K562 (cell line): Measurements from ENCODE around the gene COG2. TPM values are rescaled to one million over a fixed set of nuclear protein-coding genes. Genes with fewer than 3 reads are reported as not detected.

Experiments
- ATAC-seq: fragments of 200-7000 bp; cut with Tn5 transposase; 3 replicates; pipeline ENCODE4 v1.9.1; 2020; ENCODE audit warnings: moderate library complexity
- BruUV-seq: library from RNA; stranded (reverse); fragments of 400-500 nt; replicated peaks from 2 replicates; lab custom pipeline; 2021; lab: Mats Ljungman, UMichigan
- CTCF ChIA-PET: fragments of 300-600 bp; formaldehyde crosslinking; extraction: SDS; loops from one replicate; lab custom pipeline; 2021; ENCODE audit warnings: low intra/inter-chr PET ratio; lab: Yijun Ruan, JAX
- POLR2A ChIA-PET: fragments of 300-600, 350-650 bp; sonication (Branson Sonifier 250); formaldehyde crosslinking; extraction: SDS; loops from one replicate; lab custom pipeline; 2021; ENCODE audit warnings: antibody characterized with exemption, inconsistent platforms; lab: Yijun Ruan, JAX
- DNase-seq, 4 experiments: peaks; one replicate each; pipeline versions ENCODE4 v3.0.0 to v3.0.0-alpha.2; 2011 to 2018; ENCODE audit warnings: low spot score in 3 of 4, mixed read lengths in 3 of 4; ENCODE audit errors: extremely low read depth in 1 of 4
- FAIRE-seq: peaks from 2 replicates; lab custom pipeline; 2011; peaks lifted over from hg19 to GRCh38; lab: Jason Lieb, UNC
- H2AFZ ChIP-seq: 2 replicates; pipeline ENCODE4 v1.6.0; 2011; ENCODE audit warnings: low read depth, low read length, control low read depth, inconsistent platforms
- H3K27ac ChIP-seq: fragments of 200-600 bp; 3 replicates; pipeline ENCODE4 v1.8.0; 2011; ENCODE audit warnings: low read depth, mild to moderate bottlenecking, control low read depth, inconsistent platforms, low read length, moderate library complexity, mixed read lengths; ENCODE audit errors: extremely low read depth
- H3K27me3 ChIP-seq, 2 experiments: fragments of 300-600 bp in 1 of 2; 2 replicates in 1 of 2; 3 replicates in 1 of 2; pipeline versions ENCODE4 v1.6.0 to v1.8.0; 2011; ENCODE audit warnings: inconsistent platforms in 2 of 2, low read length in 2 of 2, mild to moderate bottlenecking in 1 of 2, mixed read lengths in 1 of 2, moderate library complexity in 1 of 2; ENCODE audit not compliant: control insufficient read depth in 2 of 2, insufficient read depth in 2 of 2
- H3K36me3 ChIP-seq: fragments of 300-600 bp; 3 replicates; pipeline ENCODE4 v1.8.0; 2011; ENCODE audit warnings: mild to moderate bottlenecking, low read length, inconsistent platforms; ENCODE audit not compliant: control insufficient read depth, insufficient read depth
- H3K4me1 ChIP-seq, 2 experiments: fragments of 200-600 bp in 1 of 2; replicated peaks in 1 of 2; 2 replicates in 1 of 2; 3 replicates in 1 of 2; pipeline versions ENCODE4 v1.5.1 to v1.8.0; 2011; ENCODE audit warnings: inconsistent platforms in 2 of 2, low read length in 2 of 2, mild to moderate bottlenecking in 1 of 2, mixed read lengths in 1 of 2, moderate library complexity in 1 of 2; ENCODE audit not compliant: control insufficient read depth in 2 of 2, insufficient read depth in 2 of 2
- H3K4me2 ChIP-seq: 2 replicates; pipeline ENCODE4 v1.6.1; 2011; ENCODE audit warnings: low read length, control low read depth, inconsistent platforms, mixed read lengths; ENCODE audit not compliant: insufficient read depth
- H3K4me3 ChIP-seq: fragments of 200-600 bp; sonication (generic), shearing (Covaris generic); 2 replicates; pipeline ENCODE4 v1.5.1; 2016; ENCODE audit warnings: control low read depth, inconsistent platforms
- H3K79me2 ChIP-seq: fragments of 200-600 bp; 3 replicates; pipeline ENCODE4 v1.8.0; 2011; ENCODE audit warnings: low read length, inconsistent platforms; ENCODE audit not compliant: control insufficient read depth, insufficient read depth
- H3K9ac ChIP-seq, 2 experiments: 2 replicates each; pipeline versions ENCODE4 v1.6.0 to v1.6.1; 2011; ENCODE audit warnings: low read depth in 2 of 2, low read length in 2 of 2, control low read depth in 1 of 2, inconsistent platforms in 1 of 2, mild to moderate bottlenecking in 1 of 2, mixed read lengths in 1 of 2; ENCODE audit not compliant: insufficient read depth in 1 of 2
- H3K9me1 ChIP-seq: one replicate; pipeline ENCODE4 v1.6.0; 2011; ENCODE audit warnings: inconsistent platforms, mild to moderate bottlenecking, low read length, moderate library complexity; ENCODE audit not compliant: control insufficient read depth, insufficient read depth
- H3K9me3 ChIP-seq: replicated peaks from 2 replicates; pipeline ENCODE4 v1.5.1; 2011; ENCODE audit warnings: low read depth, low read length, inconsistent platforms; ENCODE audit not compliant: control insufficient read depth, insufficient read depth
- H4K20me1 ChIP-seq: replicated peaks from 2 replicates; pipeline ENCODE4 v1.6.1; 2011; ENCODE audit warnings: low read length, inconsistent platforms, mixed read lengths; ENCODE audit not compliant: control insufficient read depth, insufficient read depth
- BCL6 ChIP-seq: fragments of 250-450 bp; sonication (Bioruptor Pico); IDR thresholded peaks from 2 replicates; pipeline ENCODE4 v1.4.0; 2020
- ELF2 ChIP-seq: fragments of 250-450 bp; sonication (Bioruptor Pico); IDR thresholded peaks from 2 replicates; pipeline ENCODE4 v1.5.0; 2021; ENCODE audit warnings: mild to moderate bottlenecking
- MAZ ChIP-seq, 2 experiments: fragments of 450-650 bp in 1 of 2; sonication (generic) in 1 of 2; formaldehyde crosslinking; IDR thresholded peaks in 1 of 2; conservative IDR thresholded peaks in 1 of 2; 2 replicates each; pipeline versions ENCODE4 v1.4.0 to v1.5.0; 2020; ENCODE audit warnings: mild to moderate bottlenecking in 1 of 2, missing genetic modification reagents in 1 of 2
- MBD1 ChIP-seq: fragments of 250-450 bp; sonication (Bioruptor Pico); IDR thresholded peaks from 2 replicates; pipeline ENCODE4 v1.8.0; 2022; ENCODE audit warnings: inconsistent platforms
- SIN3B ChIP-seq: fragments of 450-650 bp; IDR thresholded peaks from 2 replicates; pipeline ENCODE4 v1.6.1; 2017; ENCODE audit warnings: low read depth, mild to moderate bottlenecking, moderate library complexity
- SMAD4 ChIP-seq: fragments of 250-450 bp; sonication (Bioruptor Pico); conservative IDR thresholded peaks from 2 replicates; pipeline ENCODE4 v1.8.0; 2021; ENCODE audit warnings: inconsistent platforms, mild to moderate bottlenecking, moderate library complexity
- WGBS: fragments of 100-300 bp; shearing (Covaris generic); methylation state at CpG from one replicate; pipeline ENCODE4 v1.1.6; 2016; ENCODE audit warnings: low coverage, mixed read lengths; ENCODE audit not compliant: insufficient coverage; ENCODE audit errors: missing lambda C conversion rate; 5-methylcytosine and 5-hydroxymethylcytosine counted together
- in situ Hi-C: fragments of 300-500 bp; cut with MboI; formaldehyde crosslinking; loops from 4 replicates; pipeline ENCODE4 v1.15.0; 2018; ENCODE audit warnings: inconsistent platforms, mixed read lengths
- intact Hi-C: fragments of 100-400 bp; cut with micrococcal nuclease; formaldehyde crosslinking; loops from 2 replicates; pipeline ENCODE4 v1.14.2; 2022
- polyA plus RNA-seq, 8 experiments: library from polyadenylated mRNA; depleted of rRNA in 4 of 8; stranded (reverse) in 5 of 8; unstranded in 3 of 8; fragments of >200 nt; fragmentation: Nextera tagmentation in 2 of 8; fragmentation: Illumina TruSeq in 1 of 8; extraction: Ambion mirVana in 2 of 8; extraction: Trizol in 1 of 8; gene quantifications; 2 replicates each; pipeline versions ENCODE4 v1.2.1 to v1.2.3, GENCODE V29; 2011 to 2014; ENCODE audit warnings: inconsistent platforms in 1 of 8, missing spikeins in 1 of 8
- total RNA-seq, 7 experiments: library from RNA; depleted of rRNA in 6 of 7; stranded (reverse); fragments of >200 nt in 6 of 7; fragmentation: Illumina TruSeq in 2 of 7; extraction: Trizol in 2 of 7; gene quantifications; 2 replicates each; pipeline versions ENCODE4 v1.2.1 to v1.2.3, GENCODE V29; 2011 to 2021; ENCODE audit warnings: low replicate concordance in 1 of 7

The COG2 gene
- total and polyA plus RNA-seq, 9 of the 15 experiments (the other 6 are each of a cell fraction or from before 2014, with no cell fraction given) = 22.0 to 51.7 (median 33.3) TPM

- Histone ChIP-seq H3K9me1 (no peaks in the 10 kb centered on the region), H3K9ac (no peak overlapping the region), H3K79me2 (no peaks in the 10 kb centered on the region), H2AFZ (no peak overlapping the region), H3K27me3 (peaks cover 0 to 3% of the 10 kb centered on the region in 2 experiments; a peak in 1 of 5 replicates), H4K20me1 (0 out of 2 replicates have a peak, but pooled peaks cover 9% of the 10 kb centered on the region), H3K27ac (no peak overlapping the region), H3K4me2 (no peak overlapping the region), H3K36me3 (peaks cover 61% of the 10 kb centered on the region), H3K9me3 (no peaks in the 10 kb centered on the region), H3K4me3 (no peak overlapping the region), H3K4me1 (no peaks in the 10 kb centered on the region; a peak in 1 of 5 replicates)
- ATAC-seq (no peak), FAIRE-seq (no peak), DNase-seq (no peak)
- ChIA-PET POLR2A (interaction anchor here (0.7 to 1.7 kb wide), 3 partner anchors 10 to 1361 kb away, joined by 4 to 8 read pairs (median 7); no protein-coding TSS in a partner anchor), CTCF (no interaction called here)
- in situ Hi-C loops (no loop called here), intact Hi-C loops (no loop called here)
- no TSS peak for BruUV-seq
- TF ChIP-seq SMAD4 (CRISPR knock-in tag) (no peak), MBD1 (CRISPR knock-in tag) (no peak), BCL6 (CRISPR knock-in tag) (no peak), MAZ (CRISPR knock-in tag; conservative IDR thresholded peaks at IDR 0.05 in 1 of 2, IDR thresholded peaks at IDR 0.05 in 1 of 2) (no peak), ELF2 (CRISPR knock-in tag) (no peak), SIN3B (no peak)
- WGBS = 96% methylated on average over 10 of the region's 10 CpGs
These were observed 49.3 kb downstream of the COG2 start for GRCh38 chr1:230691615-230692014.
